ENCODE measurements around the gene CALML3. TPM values are rescaled to one million over a fixed set of nuclear protein-coding genes. Genes with fewer than 3 reads are reported as not detected.

Gene CALML3
- total and polyA plus RNA-seq, 2 of the 13 experiments (the other 11 are each of a cell fraction or from before 2014, with no cell fraction given), result not detected

GRCh38 chr10:5510281-5511072, 14.3 kb upstream of the CALML3 start:
- H3K9me3 ChIP-seq (ENCODE audit: low read length), result no peaks in the 10 kb centered on the region
- in situ Hi-C loops (cut with HindIII; ENCODE audit: extremely low pct_ligation_motif_present, low pct_unique_long_range_greater_than_20kb) (no loop called here), intact Hi-C loops (cut with micrococcal nuclease; ENCODE audit: unreplicated experiment) (loop anchor here (10.0 kb wide), 1 partner anchor 66 kb away; no protein-coding TSS in a partner anchor)
- H3K4me2 ChIP-seq (ENCODE audit: low read depth, low read length), result no peak overlapping the region
- BruUV-seq (replicated peaks), result no TSS peak
- no peak overlapping the region for H2AFZ ChIP-seq (ENCODE audit: low read length)
- peaks cover 30% of the 10 kb centered on the region for H3K4me1 ChIP-seq (ENCODE audit: insufficient read depth, low read length)
- FAIRE-seq (no peak), DNase-seq (ENCODE audit: low spot score) (no peak), ATAC-seq (no peak)
- TF ChIP-seq GMEB2 (CRISPR knock-in tag; IDR thresholded peaks at IDR 0.05; ENCODE audit: low read depth) (no peak), BCL6 (CRISPR knock-in tag; IDR thresholded peaks at IDR 0.05) (no peak), ZNF468 (CRISPR knock-in tag; IDR thresholded peaks at IDR 0.05) (no peak), ZNF431 (CRISPR knock-in tag; IDR thresholded peaks at IDR 0.05; ENCODE audit: borderline replicate concordance, low read depth) (no peak), TAF15 (IDR thresholded peaks at IDR 0.05; ENCODE audit: low read depth, low read length, poor library complexity, severe bottlenecking) (no peak), HNRNPH1 (optimal IDR thresholded peaks at IDR 0.05; ENCODE audit: low read depth, low read length) (no peak), TP53 (CRISPR knock-in tag; conservative IDR thresholded peaks at IDR 0.05) (no peak), ZNF773 (CRISPR knock-in tag; IDR thresholded peaks at IDR 0.05; ENCODE audit: borderline replicate concordance) (no peak), ZNF547 (CRISPR knock-in tag; IDR thresholded peaks at IDR 0.05) (no peak), ZNF274 (CRISPR knock-in tag; IDR thresholded peaks at IDR 0.05) (no peak), ZNF232 (CRISPR knock-in tag; IDR thresholded peaks at IDR 0.05; ENCODE audit: borderline replicate concordance) (no peak), AGO2 (optimal IDR thresholded peaks at IDR 0.05; ENCODE audit: low read depth, low read length) (no peak), GTF2F1 (IDR thresholded peaks at IDR 0.05; ENCODE audit: low read length) (no peak)
- ChIA-PET POLR2A (interaction anchor here (1.1 kb wide), 1 partner anchor 64 kb away, joined by 3 read pairs; no protein-coding TSS in a partner anchor), CTCF (ENCODE audit: low intra/inter-chr PET ratio, low total read pairs) (no interaction called here)
- no peaks in the 10 kb centered on the region for H3K79me2 ChIP-seq (ENCODE audit: insufficient read depth, low read length)
- H3K27ac ChIP-seq (ENCODE audit: extremely low read length, insufficient read depth, low read length), result no peak overlapping the region
- no peaks in the 10 kb centered on the region for H3K36me3 ChIP-seq (replicated peaks in 1 of 2; ENCODE audit: control insufficient read depth in 1 of 2, insufficient read depth in 2 of 2, low read length in 2 of 2)
- H3K27me3 ChIP-seq (ENCODE audit: control insufficient read depth in 1 of 2, insufficient read depth in 2 of 2, low read length in 2 of 2), result peaks cover 8 to 32% of the 10 kb centered on the region in 2 experiments; a peak in 4 of 5 replicates
- H4K20me1 ChIP-seq (ENCODE audit: insufficient read depth, low read length), result no peaks in the 10 kb centered on the region
- H3K4me3 ChIP-seq (replicated peaks in 1 of 3; ENCODE audit: insufficient read depth in 1 of 3, low read depth in 2 of 3, low read length in 3 of 3), result no peak overlapping the region
- no peak overlapping the region for H3K9ac ChIP-seq (ENCODE audit: insufficient read depth, low read depth, low read length)
- 66% methylated on average over 16 of the region's 16 CpGs for WGBS (ENCODE audit: low lambda C conversion rate)

All from HepG2 (cell line).